H1 (cell line): ENCODE measurements around the gene CAPN11. TPM values are rescaled to one million over a fixed set of nuclear protein-coding genes. Genes with fewer than 3 reads are reported as not detected.

Experiments used
- CTCF ChIA-PET: fragments of 300-600 bp; sonication (Branson Sonifier 250); formaldehyde crosslinking; loops from one replicate; lab custom pipeline; 2021; ENCODE audit not compliant: partially characterized antibody; lab: Charles Lee
- POLR2A ChIA-PET: fragments of 300-600 bp; sonication (Branson Sonifier 250); formaldehyde crosslinking; loops from one replicate; lab custom pipeline; 2021; ENCODE audit warnings: inconsistent platforms; ENCODE audit not compliant: partially characterized antibody; lab: Charles Lee
- DNase-seq, 2 experiments: peaks; one replicate each; pipeline versions ENCODE4 v3.0.0 to v3.0.0-alpha.2; 2010 to 2022; ENCODE audit warnings: low spot score in 2 of 2, low read depth in 1 of 2, mixed read lengths in 1 of 2
- FAIRE-seq: peaks from 2 replicates; lab custom pipeline; 2011; peaks lifted over from hg19 to GRCh38; lab: Jason Lieb, UNC
- H2AFZ ChIP-seq: 2 replicates; pipeline ENCODE4 v1.8.1; 2012; ENCODE audit warnings: low read length, inconsistent platforms
- H2AK5ac ChIP-seq: 2 replicates; pipeline ENCODE4 v1.6.1; 2013; ENCODE audit warnings: low read depth, low read length
- H2BK120ac ChIP-seq: replicated peaks from 2 replicates; pipeline ENCODE3; 2013; ENCODE audit warnings: low read depth, low read length, inconsistent platforms
- H2BK12ac ChIP-seq: 2 replicates; pipeline ENCODE4 v1.6.1; 2013; ENCODE audit warnings: low read depth, low read length
- H2BK15ac ChIP-seq: 2 replicates; pipeline ENCODE4 v1.6.1; 2013; ENCODE audit warnings: low read length
- H2BK20ac ChIP-seq: 2 replicates; pipeline ENCODE4 v1.6.1; 2013; ENCODE audit warnings: low read length
- H2BK5ac ChIP-seq: 2 replicates; pipeline ENCODE4 v1.6.1; 2013; ENCODE audit warnings: low read depth, low read length
- H3K14ac ChIP-seq: 2 replicates; pipeline ENCODE4 v1.6.1; 2013; ENCODE audit warnings: inconsistent platforms; ENCODE audit not compliant: insufficient read length
- H3K18ac ChIP-seq: 2 replicates; pipeline ENCODE4 v1.6.1; 2013; ENCODE audit warnings: low read length; ENCODE audit errors: extremely low read depth
- H3K23ac ChIP-seq: 2 replicates; pipeline ENCODE4 v1.6.1; 2013; ENCODE audit warnings: inconsistent platforms; ENCODE audit not compliant: insufficient read length
- H3K23me2 ChIP-seq: 2 replicates; pipeline ENCODE4 v1.6.1; 2013; ENCODE audit warnings: low read depth, low read length
- H3K27ac ChIP-seq: 2 replicates; pipeline ENCODE4 v1.6.1; 2011; ENCODE audit warnings: low read depth, low read length, inconsistent platforms
- H3K27me3 ChIP-seq, 4 experiments: replicated peaks in 1 of 4; 1 replicate in 1 of 4; 2 replicates in 3 of 4; pipeline versions ENCODE4 v1.6.1 to v1.8.1; 2011 to 2013; ENCODE audit warnings: low read length in 3 of 4, mild to moderate bottlenecking in 3 of 4, inconsistent platforms in 2 of 4, mixed read lengths in 2 of 4, moderate library complexity in 1 of 4; ENCODE audit not compliant: control insufficient read depth in 3 of 4, insufficient read depth in 3 of 4; ENCODE audit errors: extremely low read depth in 1 of 4
- H3K36me3 ChIP-seq, 4 experiments: 2 replicates each; pipeline versions ENCODE4 v1.6.1 to v1.8.1; 2011 to 2013; ENCODE audit warnings: mild to moderate bottlenecking in 4 of 4, low read length in 3 of 4, moderate library complexity in 2 of 4, control low read depth in 1 of 4, inconsistent platforms in 1 of 4; ENCODE audit not compliant: insufficient read depth in 4 of 4, control insufficient read depth in 2 of 4
- H3K4ac ChIP-seq: replicated peaks from 2 replicates; pipeline ENCODE3; 2013; ENCODE audit warnings: low read length, low read depth, mixed read lengths, inconsistent platforms; ENCODE audit not compliant: insufficient read length
- H3K4me1 ChIP-seq, 4 experiments: replicated peaks in 1 of 4; 1 replicate in 1 of 4; 2 replicates in 3 of 4; pipeline versions ENCODE4 v1.6.1 to v1.8.1; 2011 to 2013; ENCODE audit warnings: low read length in 3 of 4, inconsistent platforms in 2 of 4, mixed read lengths in 1 of 4; ENCODE audit not compliant: insufficient read depth in 4 of 4, control insufficient read depth in 3 of 4
- H3K4me2 ChIP-seq, 2 experiments: 2 replicates each; pipeline versions ENCODE4 v1.6.1 to v1.8.1; 2011 to 2013; ENCODE audit warnings: low read depth in 2 of 2, low read length in 2 of 2, control low read depth in 1 of 2, inconsistent platforms in 1 of 2, mild to moderate bottlenecking in 1 of 2; ENCODE audit not compliant: insufficient read depth in 1 of 2
- H3K4me3 ChIP-seq, 4 experiments: fragments of 200-600, 300-600 bp in 1 of 4; sonication (generic), shearing (Covaris generic), sonication (Bioruptor Twin) in 1 of 4; 2 replicates each; pipeline versions ENCODE4 v1.5.1 to v1.8.1; 2011 to 2016; ENCODE audit warnings: low read length in 4 of 4, low read depth in 3 of 4, control low read depth in 2 of 4, inconsistent platforms in 2 of 4, mild to moderate bottlenecking in 2 of 4, mixed read lengths in 1 of 4, moderate library complexity in 1 of 4; ENCODE audit not compliant: insufficient read depth in 2 of 4; ENCODE audit errors: extremely low read depth in 1 of 4
- H3K56ac ChIP-seq: replicated peaks from 2 replicates; pipeline ENCODE3; 2013; ENCODE audit warnings: low read depth, mild to moderate bottlenecking, mixed read lengths, low read length, inconsistent platforms; ENCODE audit not compliant: insufficient read length
- H3K79me1 ChIP-seq: 2 replicates; pipeline ENCODE4 v1.6.1; 2013; ENCODE audit warnings: low read depth, low read length, control low read depth
- H3K79me2 ChIP-seq, 2 experiments: 2 replicates each; pipeline versions ENCODE4 v1.6.1 to v1.8.1; 2012 to 2013; ENCODE audit warnings: low read length in 2 of 2, mild to moderate bottlenecking in 2 of 2, inconsistent platforms in 1 of 2; ENCODE audit not compliant: insufficient read depth in 2 of 2, control insufficient read depth in 1 of 2
- H3K9ac ChIP-seq, 4 experiments: replicated peaks in 1 of 4; 1 replicate in 1 of 4; 2 replicates in 3 of 4; pipeline versions ENCODE4 v1.6.1 to v1.8.1; 2011 to 2013; ENCODE audit warnings: low read depth in 3 of 4, low read length in 3 of 4, control low read depth in 2 of 4, mild to moderate bottlenecking in 2 of 4, moderate library complexity in 2 of 4, inconsistent platforms in 1 of 4; ENCODE audit errors: extremely low read depth in 1 of 4
- H3K9me3 ChIP-seq, 2 experiments: 2 replicates each; pipeline versions ENCODE4 v1.6.1 to v1.8.1; 2012 to 2013; ENCODE audit warnings: mild to moderate bottlenecking in 2 of 2, moderate library complexity in 2 of 2, control low read depth in 1 of 2, inconsistent platforms in 1 of 2, low read depth in 1 of 2, low read length in 1 of 2, mixed read lengths in 1 of 2; ENCODE audit not compliant: insufficient read depth in 2 of 2
- H4K20me1 ChIP-seq, 2 experiments: replicated peaks in 1 of 2; 2 replicates each; pipeline versions ENCODE3 to v1.8.1; 2011 to 2013; ENCODE audit warnings: inconsistent platforms in 2 of 2, low read length in 2 of 2, mild to moderate bottlenecking in 1 of 2; ENCODE audit not compliant: insufficient read depth in 2 of 2, control insufficient read depth in 1 of 2
- H4K5ac ChIP-seq: 2 replicates; pipeline ENCODE4 v1.6.1; 2013; ENCODE audit warnings: low read length, low read depth, mixed read lengths, inconsistent platforms; ENCODE audit not compliant: insufficient read length
- H4K8ac ChIP-seq: 2 replicates; pipeline ENCODE4 v1.8.0; 2013; ENCODE audit warnings: mild to moderate bottlenecking, moderate library complexity, low read length, inconsistent platforms; ENCODE audit not compliant: insufficient read depth; ENCODE audit errors: extremely low read depth
- H4K91ac ChIP-seq: replicated peaks from 2 replicates; pipeline ENCODE3; 2013; ENCODE audit warnings: low read length, mixed read lengths, inconsistent platforms; ENCODE audit not compliant: insufficient read length
- BACH1 ChIP-seq: IDR thresholded peaks from 2 replicates; pipeline ENCODE4 v1.6.1; 2012; ENCODE audit warnings: low read length, improper control_type of control experiment
- CBX5 ChIP-seq: fragments of 300-800, 300-1000 bp; sonication (generic); IDR thresholded peaks from 2 replicates; pipeline ENCODE4 v1.7.1; 2016; ENCODE audit warnings: antibody characterized with exemption, low read length, low read depth
- GABPA ChIP-seq: IDR thresholded peaks from 2 replicates; pipeline ENCODE4 v1.6.1; 2011; ENCODE audit warnings: mild to moderate bottlenecking, low read length, moderate library complexity, borderline replicate concordance; ENCODE audit not compliant: insufficient read depth
- NANOG ChIP-seq: IDR thresholded peaks from 2 replicates; pipeline ENCODE4 v1.6.1; 2011; ENCODE audit warnings: low read length, low read depth, mild to moderate bottlenecking, inconsistent platforms; ENCODE audit not compliant: insufficient read depth, poor library complexity, severe bottlenecking
- TAF1 ChIP-seq: IDR thresholded peaks from 2 replicates; pipeline ENCODE4 v1.6.1; 2011; ENCODE audit warnings: mild to moderate bottlenecking, low read depth, low read length
- WGBS, 2 experiments: shearing (Covaris generic) in 1 of 2; methylation state at CpG; one replicate each; pipeline versions ENCODE4 v1.1.6 to v1.1.7; 2013 to 2015; ENCODE audit warnings: low lambda C conversion rate in 2 of 2, mixed read lengths in 2 of 2, inconsistent platforms in 1 of 2, low coverage in 1 of 2, missing lambda C conversion rate in 1 of 2; ENCODE audit not compliant: insufficient replicate concordance in 2 of 2, insufficient coverage in 1 of 2, insufficient read length in 1 of 2; ENCODE audit errors: extremely low coverage in 1 of 2, missing lambda C conversion rate in 1 of 2; 5-methylcytosine and 5-hydroxymethylcytosine counted together
- polyA plus RNA-seq, 7 experiments: library from polyadenylated mRNA; depleted of rRNA in 3 of 7; stranded (reverse) in 5 of 7; unstranded in 2 of 7; fragments of >200 nt in 5 of 7; fragments of 200-250 nt in 2 of 7; gene quantifications; 1 replicate in 5 of 7; 2 replicates in 1 of 7; 4 replicates in 1 of 7; pipeline versions ENCODE4 v1.2.1 to v1.2.3, GENCODE V29; 2011 to 2013; ENCODE audit warnings: missing spikeins in 2 of 7, mixed read lengths in 2 of 7
- total RNA-seq: library from RNA; stranded (reverse); fragmentation: NEBNext Ultra II Directional; extraction: Animal tissue kit (Norgen Biotek cat#: 25700); gene quantifications from 2 replicates; pipeline ENCODE4 v1.2.1, GENCODE V29; 2021

The CAPN11 gene
- total and polyA plus RNA-seq, 2 of the 8 experiments (the other 6 are each of a cell fraction or from before 2014, with no cell fraction given), result 0.95 to 0.97 TPM

- POLR2A ChIA-PET, result interaction anchor here (0.9 to 2.8 kb wide), 8 partner anchors 10 to 52 kb away, joined by 3 to 26 read pairs (median 6); partner anchors contain the start of genes HSP90AB1 and SLC29A1
- no peak overlapping the region for H2AK5ac ChIP-seq
These were observed 35.7 kb downstream of the CAPN11 start for GRCh38 chr6:44194326-44194725.

More at GRCh38 chr6:44194326-44194725, 35.7 kb downstream of the CAPN11 start:
- H4K5ac ChIP-seq, result no peak overlapping the region
- H2BK15ac ChIP-seq, result peak overlapping the region; percentile 74; the same call in 1 of the 2 replicates
- peak overlapping the region; percentile 22; the same call in 1 of the 2 replicates for H2BK12ac ChIP-seq
- WGBS, 2 experiments, result 80% methylated on average over 5 of the region's 5 CpGs; no CpG with 5 or more reads in 1 of the 2 experiments
- no peaks in the 10 kb centered on the region for H3K9me3 ChIP-seq
- no peak overlapping the region for H2BK120ac ChIP-seq
- no peak overlapping the region for H3K4me3 ChIP-seq
- H3K9ac ChIP-seq, result no peak overlapping the region
- H3K4me2 ChIP-seq, result no peak overlapping the region
- no peak overlapping the region for H2BK20ac ChIP-seq
- CTCF ChIA-PET, result interaction anchor here (0.9 to 4.1 kb wide), 5 partner anchors 8 to 145 kb away, joined by 5 to 21 read pairs (median 7); no protein-coding TSS in a partner anchor
- H3K36me3 ChIP-seq, result no peaks in the 10 kb centered on the region
- no peak overlapping the region for H3K56ac ChIP-seq
- H4K91ac ChIP-seq, result no peak overlapping the region
- no peak overlapping the region for H3K18ac ChIP-seq
- H2AFZ ChIP-seq, result no peak overlapping the region
- H3K23ac ChIP-seq, result no peak overlapping the region
- no peaks in the 10 kb centered on the region for H4K20me1 ChIP-seq
- H3K27me3 ChIP-seq, result no peaks in the 10 kb centered on the region; a peak in 1 of 7 replicates
- no peak for TF ChIP-seq TAF1
- no peak for TF ChIP-seq BACH1
- no peak for TF ChIP-seq GABPA
- no peak for TF ChIP-seq NANOG
- TF ChIP-seq CBX5, result no peak
- no peak overlapping the region for H3K27ac ChIP-seq
- 0 out of 2 replicates have a peak overlapping the region, but pooled peaks have one; percentile 49 for H2BK5ac ChIP-seq
- H3K14ac ChIP-seq, result no peak overlapping the region
- H4K8ac ChIP-seq, result no peak overlapping the region
- H3K79me1 ChIP-seq, result no peaks in the 10 kb centered on the region
- DNase-seq (no peak), FAIRE-seq (no peak)
- peaks cover 3% of the 10 kb centered on the region; the same call in 1 of the 2 replicates for H3K23me2 ChIP-seq
- H3K79me2 ChIP-seq, result no peaks in the 10 kb centered on the region
- H3K4me1 ChIP-seq, result peaks cover 4 to 8% (median 4%) of the 10 kb centered on the region in 4 experiments; a peak in 6 of 7 replicates
- no peak overlapping the region for H3K4ac ChIP-seq
